C4-2B (cell line): ENCODE measurements around the gene FAM170A.

Experiments used
- CTCF ChIP-seq: fragments of 450-650 bp; conservative IDR thresholded peaks from 2 replicates; pipeline ENCODE4 v1.5.1; 2017; ENCODE audit warnings: mild to moderate bottlenecking
- ZFX ChIP-seq: fragments of 450-650 bp; IDR thresholded peaks from 2 replicates; pipeline ENCODE4 v1.6.1; 2017

GRCh38 chr5:119630752-119631440 lies 1.5 kb downstream of the FAM170A start:
- TF ChIP-seq CTCF = no peak
- TF ChIP-seq ZFX = no peak
